Suprapubic skin (tissue), 4 donors: Measurements from ENCODE around the gene GUCD1.

ENCODE experiments used
- EP300 ChIP-seq: sonication (generic); formaldehyde crosslinking; IDR thresholded peaks from one replicate; pipeline ENCODE4 v1.6.1; 2017; ENCODE audit warnings: antibody characterized with exemption
- POLR2AphosphoS5 ChIP-seq, 3 donors: sonication (generic); formaldehyde crosslinking; IDR thresholded peaks; one replicate each; pipeline ENCODE4 v1.6.1; 2017; ENCODE audit warnings: antibody characterized with exemption in 3 of 3
- TF ChIP-seq, protein P1 (sequence below), 2 donors: fragments of 200-600 bp in 1 of 2; fragments of 450-650 bp in 1 of 2; sonication (generic) in 1 of 2; IDR thresholded peaks; one replicate each; pipeline ENCODE4 v1.5.1; 2016 to 2019; ENCODE audit warnings: antibody characterized with exemption in 2 of 2, mild to moderate bottlenecking in 1 of 2, moderate library complexity in 1 of 2

DNA sequence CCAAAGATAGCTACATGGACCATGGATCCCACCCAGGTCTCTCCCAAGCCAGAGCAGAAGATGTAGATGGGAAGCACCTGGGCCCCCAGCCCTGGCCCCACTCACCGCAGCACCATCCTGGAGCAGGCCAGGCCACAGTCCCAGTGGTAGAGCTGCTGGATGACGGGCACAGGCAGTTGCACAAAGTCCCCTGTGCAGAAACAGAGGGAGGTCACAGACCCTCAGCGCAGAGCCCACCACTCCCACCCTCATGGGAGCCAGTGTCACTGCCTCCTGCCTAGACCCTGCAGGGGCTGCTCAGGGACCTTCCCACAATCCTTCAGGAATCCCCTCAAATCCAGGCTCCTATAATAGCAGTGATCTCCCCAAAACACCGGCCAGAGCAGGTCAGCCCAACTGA, 6.1 kb downstream of the GUCD1 start:
- TF ChIP-seq, protein P1, sequence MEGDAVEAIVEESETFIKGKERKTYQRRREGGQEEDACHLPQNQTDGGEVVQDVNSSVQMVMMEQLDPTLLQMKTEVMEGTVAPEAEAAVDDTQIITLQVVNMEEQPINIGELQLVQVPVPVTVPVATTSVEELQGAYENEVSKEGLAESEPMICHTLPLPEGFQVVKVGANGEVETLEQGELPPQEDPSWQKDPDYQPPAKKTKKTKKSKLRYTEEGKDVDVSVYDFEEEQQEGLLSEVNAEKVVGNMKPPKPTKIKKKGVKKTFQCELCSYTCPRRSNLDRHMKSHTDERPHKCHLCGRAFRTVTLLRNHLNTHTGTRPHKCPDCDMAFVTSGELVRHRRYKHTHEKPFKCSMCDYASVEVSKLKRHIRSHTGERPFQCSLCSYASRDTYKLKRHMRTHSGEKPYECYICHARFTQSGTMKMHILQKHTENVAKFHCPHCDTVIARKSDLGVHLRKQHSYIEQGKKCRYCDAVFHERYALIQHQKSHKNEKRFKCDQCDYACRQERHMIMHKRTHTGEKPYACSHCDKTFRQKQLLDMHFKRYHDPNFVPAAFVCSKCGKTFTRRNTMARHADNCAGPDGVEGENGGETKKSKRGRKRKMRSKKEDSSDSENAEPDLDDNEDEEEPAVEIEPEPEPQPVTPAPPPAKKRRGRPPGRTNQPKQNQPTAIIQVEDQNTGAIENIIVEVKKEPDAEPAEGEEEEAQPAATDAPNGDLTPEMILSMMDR (IDR thresholded peaks at IDR 0.05) = no peak
- no peak for TF ChIP-seq EP300
- TF ChIP-seq POLR2AphosphoS5 (IDR thresholded peaks at IDR 0.05) = no peak
